IPS DF 6.9 (cell line): ENCODE results near the gene TWIST2.

Experiments used
- DNase-seq: peaks from one replicate; pipeline ENCODE4 v3.0.0-alpha.2; 2013; ENCODE audit warnings: low read depth, low spot score
- H3K27ac ChIP-seq: one replicate; pipeline ENCODE4 v1.5.1; 2013; ENCODE audit warnings: low read length, control low read depth
- H3K27me3 ChIP-seq: 2 replicates; pipeline ENCODE4 v1.6.1; 2013; ENCODE audit warnings: mild to moderate bottlenecking, low read length; ENCODE audit not compliant: control insufficient read depth, insufficient read depth
- H3K36me3 ChIP-seq: 2 replicates; pipeline ENCODE4 v1.6.1; 2013; ENCODE audit warnings: low read length; ENCODE audit not compliant: control insufficient read depth, insufficient read depth
- H3K4me1 ChIP-seq: 2 replicates; pipeline ENCODE4 v1.6.1; 2013; ENCODE audit warnings: low read length; ENCODE audit not compliant: control insufficient read depth, insufficient read depth
- H3K4me3 ChIP-seq: 2 replicates; pipeline ENCODE4 v1.5.1; 2013; ENCODE audit warnings: mild to moderate bottlenecking, low read length
- H3K9me3 ChIP-seq: 2 replicates; pipeline ENCODE4 v1.6.1; 2013; ENCODE audit warnings: low read length, inconsistent platforms; ENCODE audit not compliant: control insufficient read depth, insufficient read depth
- WGBS: extraction: QIAGEN DNeasy Blood & Tissue Kit; methylation state at CpG from one replicate; pipeline ENCODE4 v1.1.7; 2013; ENCODE audit warnings: mixed read lengths, missing lambda C conversion rate; ENCODE audit not compliant: insufficient read length, insufficient coverage; 5-methylcytosine and 5-hydroxymethylcytosine counted together

Gene TWIST2

DNA sequence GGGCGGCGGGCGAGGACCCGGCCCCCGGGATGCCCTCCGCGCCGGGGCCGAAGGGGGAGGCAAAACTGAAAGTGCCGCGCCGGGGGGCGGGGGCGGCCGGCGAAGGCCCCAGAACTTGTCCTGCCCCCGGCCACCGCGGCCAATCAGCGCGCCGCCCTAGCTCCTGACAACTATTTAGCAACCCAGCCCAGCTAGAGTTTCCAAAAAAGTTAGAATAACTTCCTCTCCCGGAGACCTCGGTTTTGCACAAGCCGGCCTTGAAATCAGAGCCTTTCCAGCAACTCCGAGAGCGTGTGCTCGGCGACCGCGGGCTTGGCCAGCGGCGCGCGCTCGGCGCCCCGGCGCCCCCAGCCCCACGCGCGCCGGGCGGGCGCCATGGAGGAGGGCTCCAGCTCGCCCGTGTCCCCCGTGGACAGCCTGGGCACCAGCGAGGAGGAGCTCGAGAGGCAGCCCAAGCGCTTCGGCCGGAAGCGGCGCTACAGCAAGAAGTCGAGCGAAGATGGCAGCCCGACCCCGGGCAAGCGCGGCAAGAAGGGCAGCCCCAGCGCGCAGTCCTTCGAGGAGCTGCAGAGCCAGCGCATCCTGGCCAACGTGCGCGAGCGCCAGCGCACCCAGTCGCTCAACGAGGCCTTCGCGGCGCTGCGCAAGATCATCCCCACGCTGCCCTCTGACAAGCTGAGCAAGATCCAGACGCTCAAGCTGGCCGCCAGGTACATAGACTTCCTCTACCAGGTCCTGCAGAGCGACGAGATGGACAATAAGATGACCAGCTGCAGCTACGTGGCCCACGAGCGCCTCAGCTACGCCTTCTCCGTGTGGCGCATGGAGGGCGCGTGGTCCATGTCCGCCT is at the start of gene TWIST2:
Gene TWIST2 (plus strand): TSS at position 245 of the 850 bp plus-strand sequence. CDS start 131 bp downstream, at position 376.
- Histone ChIP-seq H3K36me3 (no peaks in the 10 kb centered on the region), H3K27ac (no peak within 1 kb of the TSS), H3K4me3 (no peak within 1 kb of the TSS), H3K27me3 (no peaks in the 10 kb centered on the region), H3K4me1 (no peaks in the 10 kb centered on the region), H3K9me3 (peaks cover 15% of the 10 kb centered on the region)
- no CpG with 5 or more reads among the region's 90 CpGs for WGBS
- DNase-seq: no peak

DNA sequence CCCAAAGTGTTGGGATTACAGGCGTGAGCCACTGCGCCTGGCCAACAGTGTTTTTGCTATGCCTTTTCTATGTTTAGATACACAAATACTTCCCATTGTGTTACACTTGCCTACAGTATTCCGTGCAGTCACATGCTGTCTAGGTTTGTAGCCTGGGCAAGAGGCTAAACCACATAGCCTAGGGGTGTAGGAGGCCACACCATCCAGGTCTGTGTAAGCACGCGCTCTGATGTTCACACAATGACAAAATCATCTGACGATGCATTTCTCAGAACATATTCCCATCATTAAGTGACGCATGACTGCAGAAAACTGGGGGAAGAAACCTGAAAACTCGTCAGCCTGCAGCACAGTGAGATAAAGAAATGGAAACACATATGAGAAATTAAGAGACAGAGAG is 46.1 kb upstream of the TWIST2 start:
- Histone ChIP-seq H3K9me3 (peaks cover 17% of the 10 kb centered on the region), H3K4me3 (no peak overlapping the region), H3K27ac (no peak overlapping the region), H3K27me3 (no peaks in the 10 kb centered on the region), H3K36me3 (no peaks in the 10 kb centered on the region), H3K4me1 (no peaks in the 10 kb centered on the region)
- no peak for DNase-seq
- WGBS: no CpG with 5 or more reads among the region's 8 CpGs

DNA sequence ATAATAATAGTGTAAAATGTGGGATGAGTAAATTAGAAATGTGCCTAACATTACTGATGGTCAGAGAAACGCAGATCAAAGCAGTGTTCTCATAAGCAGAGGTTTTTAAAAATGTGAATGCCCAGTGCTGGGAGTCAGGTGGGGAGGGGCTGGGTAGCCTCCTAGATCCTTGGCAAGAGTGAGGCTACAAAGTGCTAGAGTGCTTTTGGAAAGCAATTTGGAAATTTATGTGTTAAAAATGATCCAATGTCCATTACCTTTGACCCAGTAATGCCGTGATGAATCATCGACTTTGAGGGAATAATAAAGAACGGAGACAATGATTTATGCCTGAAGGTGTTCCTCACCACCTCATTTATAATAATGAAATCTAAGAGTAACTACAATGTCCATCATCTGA is 44.9 kb upstream of the TWIST2 start:
- Histone ChIP-seq H3K27ac (no peak overlapping the region), H3K27me3 (no peaks in the 10 kb centered on the region), H3K36me3 (no peaks in the 10 kb centered on the region), H3K4me3 (no peak overlapping the region), H3K4me1 (no peaks in the 10 kb centered on the region), H3K9me3 (peaks cover 18% of the 10 kb centered on the region)
- no peak for DNase-seq
- WGBS: no CpG with 5 or more reads among the region's 4 CpGs

- Histone ChIP-seq H3K27me3 (no peaks in the 10 kb centered on the region), H3K27ac (no peak overlapping the region), H3K4me3 (no peak overlapping the region), H3K9me3 (peaks cover 17% of the 10 kb centered on the region), H3K36me3 (no peaks in the 10 kb centered on the region), H3K4me1 (no peaks in the 10 kb centered on the region)
- WGBS: no CpG with 5 or more reads among the region's 17 CpGs
- no peak for DNase-seq
Observed at GRCh38 chr2:238803996-238804870, 43.7 kb upstream of the TWIST2 start.

- Histone ChIP-seq H3K4me3 (no peak overlapping the region), H3K27ac (no peak overlapping the region), H3K9me3 (peaks cover 28% of the 10 kb centered on the region), H3K27me3 (no peaks in the 10 kb centered on the region), H3K4me1 (no peaks in the 10 kb centered on the region), H3K36me3 (no peaks in the 10 kb centered on the region)
- DNase-seq: no peak
- WGBS: no CpG with 5 or more reads among the region's 1 CpG
Observed at GRCh38 chr2:238808761-238809160, 39.1 kb upstream of the TWIST2 start.

DNA sequence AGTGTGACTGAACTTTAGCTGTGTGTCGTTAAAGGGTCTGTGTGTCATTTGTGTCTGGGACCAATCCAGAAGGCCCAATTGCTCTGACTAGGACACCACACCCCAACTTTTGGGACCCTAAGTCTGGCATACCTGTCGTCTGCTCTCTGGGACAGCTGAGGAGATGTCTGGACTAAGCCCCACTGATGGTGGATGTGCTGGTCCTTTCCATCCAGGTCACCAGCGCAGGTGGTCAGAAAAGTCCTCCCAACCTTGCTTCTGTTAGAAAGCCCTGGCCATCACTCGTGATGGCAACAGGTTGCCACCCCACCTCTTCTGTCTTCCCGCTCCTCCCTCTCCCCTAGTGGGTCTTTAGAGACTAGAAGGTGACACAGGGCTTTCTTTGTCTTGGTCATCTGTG is 37.6 kb upstream of the TWIST2 start:
- H3K4me1 ChIP-seq: no peaks in the 10 kb centered on the region; the same call in 1 of the 2 replicates
- WGBS: no CpG with 5 or more reads among the region's 5 CpGs
- peaks cover 35% of the 10 kb centered on the region for H3K9me3 ChIP-seq
- H3K36me3 ChIP-seq: no peaks in the 10 kb centered on the region
- H3K27ac ChIP-seq: no peak overlapping the region
- H3K4me3 ChIP-seq: no peak overlapping the region
- H3K27me3 ChIP-seq: no peaks in the 10 kb centered on the region
- no peak for DNase-seq

DNA sequence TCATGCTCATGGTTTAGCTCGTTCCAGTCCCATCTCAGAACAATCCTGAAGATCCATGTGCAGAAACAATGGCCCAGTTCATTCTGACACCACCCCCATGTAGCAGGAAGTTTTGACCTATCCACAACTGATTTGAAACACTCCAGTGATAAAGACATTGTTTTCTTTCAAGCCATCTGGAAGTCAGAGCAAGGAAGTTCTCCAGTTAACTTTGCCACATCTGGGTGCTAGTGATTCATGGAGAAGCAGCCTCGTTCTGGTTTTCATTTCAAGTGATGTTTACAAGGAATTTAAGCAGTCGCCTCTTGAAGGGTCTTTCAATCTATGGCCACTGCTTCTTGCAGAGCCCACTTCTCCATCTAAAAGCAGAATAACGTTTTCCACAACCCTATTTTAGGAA is 36.6 kb upstream of the TWIST2 start:
- Histone ChIP-seq H3K27ac (no peak overlapping the region), H3K36me3 (no peaks in the 10 kb centered on the region), H3K9me3 (peaks cover 34% of the 10 kb centered on the region), H3K4me3 (no peak overlapping the region), H3K27me3 (no peaks in the 10 kb centered on the region), H3K4me1 (no peaks in the 10 kb centered on the region; the same call in 1 of the 2 replicates)
- no peak for DNase-seq
- no CpG with 5 or more reads among the region's 4 CpGs for WGBS

DNA sequence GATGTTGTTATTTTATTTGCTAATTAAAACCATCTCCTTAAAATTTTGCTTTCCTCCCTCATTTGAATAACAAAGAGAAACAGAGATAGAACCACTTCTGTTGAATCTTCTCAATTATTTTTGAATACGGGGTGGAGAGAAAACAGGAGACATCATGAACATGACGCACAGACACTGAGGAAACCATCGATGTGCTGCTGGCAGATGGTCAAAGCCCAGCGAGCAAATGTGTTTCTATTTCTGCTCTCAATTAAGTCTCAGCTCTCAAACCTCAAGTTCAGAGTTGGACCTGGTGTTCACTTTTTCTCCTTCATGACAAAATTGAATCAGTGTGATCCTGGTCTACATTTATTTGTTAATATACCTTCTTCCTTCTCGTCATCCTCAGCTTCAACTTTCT is 36.1 kb upstream of the TWIST2 start:
- no CpG with 5 or more reads among the region's 5 CpGs for whole genome bisulfite sequencing
- no peaks in the 10 kb centered on the region for H3K27me3 ChIP-seq

GRCh38 chr2:238813109-238813508 is 34.8 kb upstream of the TWIST2 start:
- WGBS: no CpG with 5 or more reads among the region's 8 CpGs
- no peak overlapping the region for H3K4me3 ChIP-seq
- H3K9me3 ChIP-seq: peaks cover 39% of the 10 kb centered on the region
- H3K36me3 ChIP-seq: no peaks in the 10 kb centered on the region
- H3K27ac ChIP-seq: no peak overlapping the region
- DNase-seq: no peak
- no peaks in the 10 kb centered on the region for H3K27me3 ChIP-seq
- H3K4me1 ChIP-seq: no peaks in the 10 kb centered on the region; the same call in 1 of the 2 replicates

More for the DNA sequence above, 36.1 kb upstream of the TWIST2 start:
- Histone ChIP-seq H3K27ac (no peak overlapping the region), H3K36me3 (no peaks in the 10 kb centered on the region), H3K4me3 (no peak overlapping the region), H3K4me1 (no peaks in the 10 kb centered on the region; the same call in 1 of the 2 replicates), H3K9me3 (peaks cover 35% of the 10 kb centered on the region)
- DNase-seq: no peak

DNA sequence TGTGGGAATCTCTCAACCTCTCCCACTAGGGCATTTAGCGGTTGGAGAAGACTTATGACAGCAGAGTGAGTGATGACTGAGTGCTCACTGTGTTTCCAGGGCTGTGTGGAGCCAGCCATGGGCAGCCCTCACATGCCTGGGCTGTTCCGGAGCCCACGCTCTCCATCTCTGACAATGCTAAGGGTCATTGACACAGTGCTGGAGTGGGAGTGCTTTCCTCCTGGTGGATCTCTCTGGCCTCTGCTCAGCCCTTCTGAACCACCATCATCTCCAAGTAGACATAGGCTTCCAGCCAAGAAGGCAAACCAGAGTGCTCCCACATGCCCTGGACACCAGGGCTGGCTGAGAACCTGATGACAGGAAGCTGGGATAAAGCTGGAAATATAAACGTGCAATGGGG is 33.1 kb upstream of the TWIST2 start:
- WGBS: no CpG with 5 or more reads among the region's 4 CpGs
- Histone ChIP-seq H3K4me1 (no peaks in the 10 kb centered on the region; the same call in 1 of the 2 replicates), H3K27me3 (no peaks in the 10 kb centered on the region), H3K27ac (no peak overlapping the region), H3K4me3 (no peak overlapping the region), H3K9me3 (peaks cover 40% of the 10 kb centered on the region), H3K36me3 (no peaks in the 10 kb centered on the region)
- no peak for DNase-seq
